Caco-2 (cell line): ENCODE data around the gene SLC35D2. TPM values are rescaled to one million over a fixed set of nuclear protein-coding genes. Genes with fewer than 3 reads are reported as not detected.

Source experiments
- BruUV-seq: library from RNA; stranded (reverse); fragments of 400-500 nt; replicated peaks from 2 replicates; lab custom pipeline; 2021; lab: Mats Ljungman, UMichigan
- CTCF ChIA-PET: fragments of 300-600 bp; sonication (Branson Sonifier 250); formaldehyde crosslinking; loops from one replicate; lab custom pipeline; 2022; ENCODE audit warnings: antibody characterized with exemption; lab: Charles Lee
- POLR2A ChIA-PET: fragments of 300-600 bp; sonication (Branson Sonifier 250); formaldehyde crosslinking; loops from one replicate; lab custom pipeline; 2022; ENCODE audit warnings: antibody characterized with exemption; lab: Charles Lee
- DNase-seq, 2 experiments: peaks; one replicate each; pipeline versions ENCODE4 v3.0.0 to v3.0.0-alpha.2; 2020 to 2022
- H3K27me3 ChIP-seq: replicated peaks from 2 replicates; pipeline ENCODE4 v1.6.0; 2011; ENCODE audit warnings: low read length; ENCODE audit not compliant: control insufficient read depth, insufficient read depth
- H3K36me3 ChIP-seq: 2 replicates; pipeline ENCODE4 v1.5.1; 2011; ENCODE audit warnings: low read length; ENCODE audit not compliant: control insufficient read depth, insufficient read depth
- H3K4me1 ChIP-seq: fragments of 250-450 bp; sonication (Bioruptor Pico); 2 replicates; pipeline ENCODE4 v1.5.1; 2020; ENCODE audit warnings: mild to moderate bottlenecking
- H3K4me3 ChIP-seq: 2 replicates; pipeline ENCODE4 v1.5.1; 2011; ENCODE audit warnings: low read depth, mild to moderate bottlenecking, control low read depth, low read length
- H3K9me3 ChIP-seq: fragments of 250-450 bp; sonication (Bioruptor Pico); 2 replicates; pipeline ENCODE4 v1.5.1; 2020; ENCODE audit warnings: mild to moderate bottlenecking, moderate library complexity
- H3K27ac Mint-ChIP-seq: one replicate; pipeline ENCODE4 v1.8.0; 2022; ENCODE audit warnings: mixed read lengths; ENCODE audit not compliant: unreplicated experiment
- H3K27me3 Mint-ChIP-seq: one replicate; pipeline ENCODE4 v1.8.0; 2022; ENCODE audit warnings: mixed read lengths; ENCODE audit not compliant: insufficient read depth, unreplicated experiment
- H3K36me3 Mint-ChIP-seq: one replicate; pipeline ENCODE4 v1.8.0; 2022; ENCODE audit warnings: mild to moderate bottlenecking, mixed read lengths; ENCODE audit not compliant: insufficient read depth, unreplicated experiment
- H3K4me1 Mint-ChIP-seq: one replicate; pipeline ENCODE4 v1.8.0; 2022; ENCODE audit warnings: low read depth, mixed read lengths; ENCODE audit not compliant: unreplicated experiment
- H3K4me3 Mint-ChIP-seq: one replicate; pipeline ENCODE4 v1.8.0; 2022; ENCODE audit warnings: mild to moderate bottlenecking, moderate library complexity, mixed read lengths; ENCODE audit not compliant: unreplicated experiment
- H3K9me3 Mint-ChIP-seq: one replicate; pipeline ENCODE4 v1.8.0; 2022; ENCODE audit warnings: mixed read lengths; ENCODE audit not compliant: unreplicated experiment
- CTCF ChIP-seq, 2 experiments: fragments of 200-600 bp in 1 of 2; IDR thresholded peaks; 1 replicate in 1 of 2; 2 replicates in 1 of 2; pipeline versions ENCODE4 v1.5.1 to v1.8.0; 2011 to 2022; ENCODE audit warnings: antibody characterized with exemption in 1 of 2, control low read depth in 1 of 2, inconsistent platforms in 1 of 2, low read depth in 1 of 2, low read length in 1 of 2, mild to moderate bottlenecking in 1 of 2, moderate library complexity in 1 of 2; ENCODE audit not compliant: insufficient read depth in 1 of 2, severe bottlenecking in 1 of 2, unreplicated experiment in 1 of 2
- intact Hi-C: fragments of 100-400 bp; cut with micrococcal nuclease; formaldehyde crosslinking; loops from one replicate; pipeline ENCODE4 v1.10.0; 2022; ENCODE audit not compliant: unreplicated experiment
- total RNA-seq: library from RNA; stranded (reverse); gene quantifications from 2 replicates; pipeline ENCODE4 v1.2.3, GENCODE V29; 2022

SLC35D2 gene
- total RNA-seq, 1 experiment from 2014 or later, result 81.0 TPM

DNA sequence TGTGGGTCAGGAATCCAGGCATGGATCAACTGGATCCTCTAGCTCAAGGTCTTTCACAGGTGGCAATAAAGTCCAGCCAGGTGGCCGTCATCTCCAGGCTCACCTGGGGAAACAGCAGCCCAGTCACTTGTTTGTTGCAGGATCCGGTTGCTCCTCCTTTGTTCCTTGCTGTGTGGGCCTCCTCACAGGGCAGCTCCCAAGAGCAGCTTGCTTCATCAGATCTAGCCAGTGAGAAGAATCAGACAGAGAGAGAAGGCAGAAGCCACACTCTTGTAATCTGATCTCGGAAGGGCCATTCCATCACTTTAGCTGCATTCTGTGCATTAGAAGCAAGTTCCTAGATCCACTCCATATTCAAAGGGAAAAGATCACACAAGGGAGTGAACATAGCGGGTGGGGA lies 78.3 kb downstream of the SLC35D2 start:
- H3K27me3 ChIP-seq, result no peaks in the 10 kb centered on the region
- no peaks in the 10 kb centered on the region for H3K4me1 ChIP-seq
- no peaks in the 10 kb centered on the region for H3K9me3 ChIP-seq
- no peak for TF ChIP-seq CTCF (IDR thresholded peaks at IDR 0.05; ENCODE audit: insufficient read depth in 1 of 2, low read depth in 1 of 2, low read length in 1 of 2, severe bottlenecking in 1 of 2, unreplicated experiment in 1 of 2)
- no TSS peak for BruUV-seq
- H3K36me3 ChIP-seq, result no peaks in the 10 kb centered on the region
- Mint-ChIP-seq H3K36me3 (no peaks in the 10 kb centered on the region), H3K4me3 (no peak overlapping the region), H3K27me3 (no peaks in the 10 kb centered on the region), H3K27ac (no peak overlapping the region), H3K9me3 (no peaks in the 10 kb centered on the region), H3K4me1 (peaks cover under 1% of the 10 kb centered on the region)
- DNase-seq, result no peak
- CTCF ChIA-PET, result no interaction called here
- intact Hi-C loops, result no loop called here
- H3K4me3 ChIP-seq, result no peak overlapping the region
- POLR2A ChIA-PET, result no interaction called here

DNA sequence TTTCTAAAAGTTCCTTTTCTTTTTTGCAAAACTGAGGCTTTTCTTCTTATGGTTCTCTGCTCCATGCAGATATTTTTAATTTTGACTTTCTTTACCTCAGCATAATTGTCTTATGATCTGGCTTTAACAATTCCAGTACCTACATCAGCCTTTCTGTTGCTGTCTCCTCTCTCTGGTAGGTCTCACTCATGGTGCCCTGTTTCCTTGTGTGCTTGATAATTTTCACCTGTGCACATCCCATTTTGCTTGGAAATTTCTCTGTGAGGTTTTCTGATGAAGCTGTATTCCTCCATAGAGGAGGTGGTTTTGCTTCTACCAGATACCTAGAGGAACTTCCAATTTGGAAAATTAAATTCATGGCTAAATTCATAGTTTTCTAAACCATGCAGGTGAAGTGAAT lies 79.3 kb downstream of the SLC35D2 start:
- H3K27me3 ChIP-seq, result no peaks in the 10 kb centered on the region
- BruUV-seq, result no TSS peak
- no peak overlapping the region for H3K4me3 ChIP-seq
- intact Hi-C loops, result no loop called here
- no peak for DNase-seq
- no peaks in the 10 kb centered on the region for H3K9me3 Mint-ChIP-seq
- CTCF ChIA-PET, result interaction anchor here (1.3 kb wide), 1 partner anchor 13 kb away, joined by 7 read pairs; no protein-coding TSS in a partner anchor
- no peaks in the 10 kb centered on the region for H3K27me3 Mint-ChIP-seq
- POLR2A ChIA-PET, result no interaction called here
- H3K36me3 Mint-ChIP-seq, result no peaks in the 10 kb centered on the region
- H3K36me3 ChIP-seq, result no peaks in the 10 kb centered on the region
- no peaks in the 10 kb centered on the region for H3K4me1 ChIP-seq
- peaks cover 7% of the 10 kb centered on the region for H3K4me1 Mint-ChIP-seq
- no peak for TF ChIP-seq CTCF (IDR thresholded peaks at IDR 0.05; ENCODE audit: insufficient read depth in 1 of 2, low read depth in 1 of 2, low read length in 1 of 2, severe bottlenecking in 1 of 2, unreplicated experiment in 1 of 2)
- H3K4me3 Mint-ChIP-seq, result no peak overlapping the region
- no peaks in the 10 kb centered on the region for H3K9me3 ChIP-seq
- H3K27ac Mint-ChIP-seq, result no peak overlapping the region

- no TSS peak for BruUV-seq
- no peak within 1 kb of the TSS for H3K4me3 Mint-ChIP-seq
- intact Hi-C loops, result no loop called here
- no peaks in the 10 kb centered on the region for H3K36me3 ChIP-seq
- ChIA-PET CTCF (no interaction called here), POLR2A (no interaction called here)
- no peaks in the 10 kb centered on the region for H3K27me3 Mint-ChIP-seq
- H3K4me3 ChIP-seq, result no peak within 1 kb of the TSS
- TF ChIP-seq CTCF (IDR thresholded peaks at IDR 0.05; ENCODE audit: insufficient read depth in 1 of 2, low read depth in 1 of 2, low read length in 1 of 2, severe bottlenecking in 1 of 2, unreplicated experiment in 1 of 2), result no peak
- H3K36me3 Mint-ChIP-seq, result no peaks in the 10 kb centered on the region
- no peaks in the 10 kb centered on the region for H3K27me3 ChIP-seq
- no peaks in the 10 kb centered on the region for H3K4me1 ChIP-seq
- peaks cover 7% of the 10 kb centered on the region for H3K4me1 Mint-ChIP-seq
- DNase-seq, result no peak
- no peaks in the 10 kb centered on the region for H3K9me3 ChIP-seq
- H3K27ac Mint-ChIP-seq, result no peak within 1 kb of the TSS
- H3K9me3 Mint-ChIP-seq, result no peaks in the 10 kb centered on the region
Measured at GRCh38 chr9:96302021-96302420, 81.5 kb downstream of the SLC35D2 start, which contains the start of gene HSD17B3. HSD17B3 (minus strand) TSS chr9:96302176; CDS start chr9:96302104, 72 bp downstream.
